ENCODE data around the gene C2orf49.

- no peak for TF ChIP-seq USF2 (IDR thresholded peaks at IDR 0.05; ENCODE audit: low read length)
- no peak for TF ChIP-seq TBP (IDR thresholded peaks at IDR 0.05; ENCODE audit: low read depth, low read length)
- TF ChIP-seq POLR2A (IDR thresholded peaks at IDR 0.05; ENCODE audit: control extremely low read depth in 1 of 2, low read depth in 2 of 2, low read length in 2 of 2) = no peak
- TF ChIP-seq GTF2F1 (IDR thresholded peaks at IDR 0.05; ENCODE audit: borderline replicate concordance, low read depth, low read length) = no peak
- no peak for TF ChIP-seq SP2 (IDR thresholded peaks at IDR 0.05; ENCODE audit: low read length)
Observed at GRCh38 chr2:105357122-105357521, 19.8 kb downstream of the C2orf49 start.

Data from H1 (cell line).